Chondrocyte (in vitro differentiated cells): ENCODE results near the gene OR10P1. TPM values are rescaled to one million over a fixed set of nuclear protein-coding genes. Genes with fewer than 3 reads are reported as not detected.
A peak's percentile ranks its signal among the peaks of the same experiment; 100 is the strongest.

Source experiments
- DNase-seq: peaks from one replicate; pipeline ENCODE4 v3.0.0; 2021; ENCODE audit warnings: mixed read lengths, low spot score
- H3K27ac Mint-ChIP-seq: one replicate; pipeline ENCODE4 v1.8.0; 2021; ENCODE audit warnings: mild to moderate bottlenecking, moderate library complexity, mixed read lengths; ENCODE audit not compliant: unreplicated experiment
- H3K27me3 Mint-ChIP-seq: 2 replicates; pipeline ENCODE4 v1.8.0; 2021; ENCODE audit warnings: low read depth, mixed read lengths
- H3K36me3 Mint-ChIP-seq: 2 replicates; pipeline ENCODE4 v1.8.0; 2021; ENCODE audit warnings: low read depth, mixed read lengths
- H3K4me1 Mint-ChIP-seq: 2 replicates; pipeline ENCODE4 v1.8.0; 2021; ENCODE audit warnings: low read depth, mild to moderate bottlenecking, mixed read lengths
- H3K4me3 Mint-ChIP-seq: one replicate; pipeline ENCODE4 v1.8.0; 2021; ENCODE audit warnings: mild to moderate bottlenecking, moderate library complexity, mixed read lengths; ENCODE audit not compliant: unreplicated experiment
- H3K9me3 Mint-ChIP-seq: 2 replicates; pipeline ENCODE4 v1.8.0; 2021; ENCODE audit warnings: low read depth, mixed read lengths
- CTCF ChIP-seq: fragments of 200-600 bp; sonication (generic); IDR thresholded peaks from 2 replicates; pipeline ENCODE4 v1.5.0; 2021; ENCODE audit warnings: antibody characterized with exemption, mild to moderate bottlenecking, moderate library complexity
- total RNA-seq: library from RNA; stranded (reverse); gene quantifications from 3 replicates; pipeline ENCODE4 v1.2.1, GENCODE V29; 2021

OR10P1 gene
- total RNA-seq, 1 donor from 2014 or later, result not detected

- Mint-ChIP-seq H3K4me3 (no peak overlapping the region), H3K27me3 (peaks cover 26% of the 10 kb centered on the region), H3K4me1 (peaks cover 9% of the 10 kb centered on the region), H3K36me3 (peaks cover 1% of the 10 kb centered on the region), H3K9me3 (peaks cover 23% of the 10 kb centered on the region), H3K27ac (no peak overlapping the region)
- peak; percentile 97 for TF ChIP-seq CTCF
- no peak for DNase-seq
These were observed 17.1 kb upstream of the OR10P1 start for GRCh38 chr12:55619354-55620138.

GRCh38 chr12:55624056-55624455 lies 12.6 kb upstream of the OR10P1 start:
- DNase-seq, result no peak
- no peaks in the 10 kb centered on the region for H3K9me3 Mint-ChIP-seq
- H3K4me3 Mint-ChIP-seq, result no peak overlapping the region
- H3K4me1 Mint-ChIP-seq, result peaks cover 9% of the 10 kb centered on the region
- no peak for TF ChIP-seq CTCF
- no peaks in the 10 kb centered on the region for H3K36me3 Mint-ChIP-seq
- H3K27me3 Mint-ChIP-seq, result peaks cover 50% of the 10 kb centered on the region
- no peak overlapping the region for H3K27ac Mint-ChIP-seq

- no peak for TF ChIP-seq CTCF
- H3K4me3 Mint-ChIP-seq, result no peak overlapping the region
- H3K27me3 Mint-ChIP-seq, result peaks cover 61% of the 10 kb centered on the region
- H3K4me1 Mint-ChIP-seq, result no peaks in the 10 kb centered on the region
- H3K9me3 Mint-ChIP-seq, result no peaks in the 10 kb centered on the region
- H3K27ac Mint-ChIP-seq, result no peak overlapping the region
- no peaks in the 10 kb centered on the region for H3K36me3 Mint-ChIP-seq
- no peak for DNase-seq
These were observed 10.5 kb upstream of the OR10P1 start for GRCh38 chr12:55626154-55626553.

GRCh38 chr12:55629058-55629841 lies 7.4 kb upstream of the OR10P1 start:
- peaks cover 2% of the 10 kb centered on the region for H3K36me3 Mint-ChIP-seq
- H3K27ac Mint-ChIP-seq, result no peak overlapping the region
- no peaks in the 10 kb centered on the region for H3K4me1 Mint-ChIP-seq
- no peak for TF ChIP-seq CTCF
- H3K27me3 Mint-ChIP-seq, result peaks cover 61% of the 10 kb centered on the region
- H3K4me3 Mint-ChIP-seq, result no peak overlapping the region
- no peak for DNase-seq
- H3K9me3 Mint-ChIP-seq, result no peaks in the 10 kb centered on the region

- TF ChIP-seq CTCF, result no peak
- H3K27me3 Mint-ChIP-seq, result peaks cover 54% of the 10 kb centered on the region
- no peak overlapping the region for H3K4me3 Mint-ChIP-seq
- no peaks in the 10 kb centered on the region for H3K9me3 Mint-ChIP-seq
- no peak for DNase-seq
- no peak overlapping the region for H3K27ac Mint-ChIP-seq
- no peaks in the 10 kb centered on the region for H3K4me1 Mint-ChIP-seq
- H3K36me3 Mint-ChIP-seq, result peaks cover 2% of the 10 kb centered on the region
These were observed 5.6 kb upstream of the OR10P1 start for GRCh38 chr12:55631056-55631455.
